SK-N-SH treated with all-trans-retinoic acid at 6 μM for 48 hours (cell line): ENCODE data around the gene TXN2.

Source experiments
- CREB5 ChIP-seq: fragments of 250-450 bp; sonication (Bioruptor Pico); IDR thresholded peaks from 2 replicates; pipeline ENCODE4 v1.5.1; 2020; ENCODE audit warnings: low read depth, mild to moderate bottlenecking, moderate library complexity
- CSDC2 ChIP-seq: fragments of 250-450 bp; sonication (Bioruptor Pico); IDR thresholded peaks from 2 replicates; pipeline ENCODE4 v1.5.0; 2020; ENCODE audit warnings: mild to moderate bottlenecking, moderate library complexity
- CSRNP3 ChIP-seq: fragments of 250-450 bp; sonication (Bioruptor Pico); IDR thresholded peaks from 2 replicates; pipeline ENCODE4 v1.5.1; 2021; ENCODE audit warnings: mild to moderate bottlenecking, moderate library complexity
- ESRRG ChIP-seq: fragments of 250-450 bp; sonication (Bioruptor Pico); IDR thresholded peaks from 2 replicates; pipeline ENCODE4 v1.6.1; 2021; ENCODE audit warnings: mild to moderate bottlenecking
- ISL1 ChIP-seq: fragments of 250-450 bp; sonication (Bioruptor Pico); IDR thresholded peaks from 2 replicates; pipeline ENCODE4 v2.1.2; 2022; ENCODE audit warnings: mild to moderate bottlenecking, moderate library complexity
- PATZ1 ChIP-seq: fragments of 250-450 bp; sonication (Bioruptor Pico); IDR thresholded peaks from 2 replicates; pipeline ENCODE4 v1.8.0; 2020; ENCODE audit warnings: mild to moderate bottlenecking, moderate library complexity, borderline replicate concordance
- POU6F1 ChIP-seq: fragments of 250-450 bp; sonication (Bioruptor Pico); IDR thresholded peaks from 2 replicates; pipeline ENCODE4 v1.8.0; 2021; ENCODE audit warnings: low read depth, mild to moderate bottlenecking, moderate library complexity, borderline replicate concordance
- PPARA ChIP-seq: fragments of 250-450 bp; sonication (Bioruptor Pico); IDR thresholded peaks from 2 replicates; pipeline ENCODE4 v1.5.0; 2020; ENCODE audit warnings: mild to moderate bottlenecking, borderline replicate concordance
- TOX ChIP-seq: fragments of 250-450 bp; sonication (Bioruptor Pico); IDR thresholded peaks from 2 replicates; pipeline ENCODE4 v1.8.0; 2021; ENCODE audit warnings: mild to moderate bottlenecking, moderate library complexity, borderline replicate concordance
- ZC3H10 ChIP-seq: fragments of 250-450 bp; sonication (Bioruptor Pico); IDR thresholded peaks from 2 replicates; pipeline ENCODE4 v1.5.1; 2021; ENCODE audit warnings: mild to moderate bottlenecking, moderate library complexity
- ZFP3 ChIP-seq: fragments of 250-450 bp; sonication (Bioruptor Pico); IDR thresholded peaks from 2 replicates; pipeline ENCODE4 v1.5.0; 2020; ENCODE audit warnings: mild to moderate bottlenecking, moderate library complexity
- ZFP30 ChIP-seq: fragments of 450-650 bp; formaldehyde crosslinking; IDR thresholded peaks from 2 replicates; pipeline ENCODE4 v1.5.0; 2022; ENCODE audit warnings: mild to moderate bottlenecking, moderate library complexity
- ZNF565 ChIP-seq: fragments of 450-650 bp; formaldehyde crosslinking; conservative IDR thresholded peaks from 2 replicates; pipeline ENCODE4 v1.5.0; 2020; ENCODE audit warnings: low read depth, mild to moderate bottlenecking, moderate library complexity

- no peak for TF ChIP-seq POU6F1 (CRISPR knock-in tag)
- no peak for TF ChIP-seq CREB5 (CRISPR knock-in tag)
- TF ChIP-seq CSDC2 (CRISPR knock-in tag): no peak
- TF ChIP-seq ISL1 (CRISPR knock-in tag): no peak
- TF ChIP-seq PATZ1 (CRISPR knock-in tag): no peak
- TF ChIP-seq CSRNP3 (CRISPR knock-in tag): no peak
- no peak for TF ChIP-seq ZNF565
- no peak for TF ChIP-seq PPARA (CRISPR knock-in tag)
- no peak for TF ChIP-seq ZFP3 (CRISPR knock-in tag)
- TF ChIP-seq TOX (CRISPR knock-in tag): no peak
- no peak for TF ChIP-seq ESRRG (CRISPR knock-in tag)
- no peak for TF ChIP-seq ZC3H10 (CRISPR knock-in tag)
- no peak for TF ChIP-seq ZFP30 (CRISPR knock-in tag)
Measured at GRCh38 chr22:36430863-36431262, 50.6 kb downstream of the TXN2 start.
